ENCODE results near the gene PEDS1. TPM values are rescaled to one million over a fixed set of nuclear protein-coding genes. Genes with fewer than 3 reads are reported as not detected.

PEDS1 gene
- total and polyA plus RNA-seq, 2 of the 13 experiments (the other 11 are each of a cell fraction or from before 2014, with no cell fraction given) = 30.5 to 93.9 TPM

DNA sequence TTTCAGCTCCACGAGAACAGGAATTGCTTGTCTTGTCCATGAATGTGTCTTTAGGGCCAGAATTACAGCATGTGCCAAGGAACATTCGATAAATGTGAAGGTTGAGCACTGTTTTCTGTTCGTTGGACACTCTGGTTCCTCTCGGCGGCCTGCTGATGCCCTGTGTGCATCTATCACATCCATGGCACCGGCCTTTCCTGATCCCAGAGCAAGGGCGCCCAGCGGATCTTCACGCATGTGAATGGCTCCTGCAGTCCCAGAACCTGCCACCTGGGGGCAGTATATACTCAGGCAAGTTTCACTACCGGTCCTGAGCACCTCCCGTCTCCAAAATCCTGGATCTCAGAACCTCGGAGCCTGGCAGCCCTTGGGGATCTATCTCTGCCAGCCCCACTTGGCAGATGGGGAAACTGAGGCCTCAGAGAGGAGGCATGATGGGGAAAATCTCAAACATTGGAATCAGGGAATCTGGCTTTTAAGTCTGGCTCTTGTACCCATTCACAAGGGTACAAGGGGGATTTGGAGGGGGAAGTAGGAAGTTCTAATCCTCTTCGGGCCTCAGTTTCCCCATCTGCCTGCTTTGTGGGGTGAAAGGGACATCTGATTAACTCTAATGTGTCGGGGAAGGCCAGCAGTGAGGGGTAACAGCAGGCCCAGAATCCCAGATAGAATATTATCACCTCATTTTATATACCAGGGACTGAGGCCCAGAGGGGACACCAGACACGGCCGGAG lies 32.8 kb upstream of the PEDS1 start (continued):
- TF ChIP-seq SMAD1 (CRISPR knock-in tag; IDR thresholded peaks at IDR 0.05; ENCODE audit: borderline replicate concordance, low read depth) = peak; percentile 63; the same call in 1 of the 2 replicates
- TF ChIP-seq CAMTA2 (CRISPR knock-in tag; IDR thresholded peaks at IDR 0.05; ENCODE audit: borderline replicate concordance) = 0 out of 2 replicates have a peak, but pooled peaks have one; percentile 17
- TF ChIP-seq FOSL1 (CRISPR knock-in tag; IDR thresholded peaks at IDR 0.05; ENCODE audit: borderline replicate concordance) = no peak
- TF ChIP-seq CREM (IDR thresholded peaks at IDR 0.05) = no peak
- no peak for TF ChIP-seq CREM (CRISPR knock-in tag; IDR thresholded peaks at IDR 0.05)
- TF ChIP-seq U2AF2 (IDR thresholded peaks at IDR 0.05; ENCODE audit: low read depth, low read length) = no peak
- TF ChIP-seq ZNF564 (CRISPR knock-in tag; IDR thresholded peaks at IDR 0.05) = no peak
- TF ChIP-seq, protein P1, sequence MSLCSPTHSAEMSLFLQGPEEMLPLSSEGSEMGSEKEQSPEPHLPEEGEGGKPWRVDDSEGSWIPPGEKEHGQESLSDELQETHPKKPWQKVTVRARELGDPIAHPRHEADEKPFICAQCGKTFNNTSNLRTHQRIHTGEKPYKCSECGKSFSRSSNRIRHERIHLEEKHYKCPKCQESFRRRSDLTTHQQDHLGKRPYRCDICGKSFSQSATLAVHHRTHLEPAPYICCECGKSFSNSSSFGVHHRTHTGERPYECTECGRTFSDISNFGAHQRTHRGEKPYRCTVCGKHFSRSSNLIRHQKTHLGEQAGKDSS (CRISPR knock-in tag; IDR thresholded peaks at IDR 0.05; ENCODE audit: borderline replicate concordance, low read depth) = peak; percentile 59; the same call in 1 of the 2 replicates
- no peak for TF ChIP-seq ZNF17 (CRISPR knock-in tag; IDR thresholded peaks at IDR 0.05)
- TF ChIP-seq KMT2B (CRISPR knock-in tag; IDR thresholded peaks at IDR 0.05) = no peak
- TF ChIP-seq, protein P2, sequence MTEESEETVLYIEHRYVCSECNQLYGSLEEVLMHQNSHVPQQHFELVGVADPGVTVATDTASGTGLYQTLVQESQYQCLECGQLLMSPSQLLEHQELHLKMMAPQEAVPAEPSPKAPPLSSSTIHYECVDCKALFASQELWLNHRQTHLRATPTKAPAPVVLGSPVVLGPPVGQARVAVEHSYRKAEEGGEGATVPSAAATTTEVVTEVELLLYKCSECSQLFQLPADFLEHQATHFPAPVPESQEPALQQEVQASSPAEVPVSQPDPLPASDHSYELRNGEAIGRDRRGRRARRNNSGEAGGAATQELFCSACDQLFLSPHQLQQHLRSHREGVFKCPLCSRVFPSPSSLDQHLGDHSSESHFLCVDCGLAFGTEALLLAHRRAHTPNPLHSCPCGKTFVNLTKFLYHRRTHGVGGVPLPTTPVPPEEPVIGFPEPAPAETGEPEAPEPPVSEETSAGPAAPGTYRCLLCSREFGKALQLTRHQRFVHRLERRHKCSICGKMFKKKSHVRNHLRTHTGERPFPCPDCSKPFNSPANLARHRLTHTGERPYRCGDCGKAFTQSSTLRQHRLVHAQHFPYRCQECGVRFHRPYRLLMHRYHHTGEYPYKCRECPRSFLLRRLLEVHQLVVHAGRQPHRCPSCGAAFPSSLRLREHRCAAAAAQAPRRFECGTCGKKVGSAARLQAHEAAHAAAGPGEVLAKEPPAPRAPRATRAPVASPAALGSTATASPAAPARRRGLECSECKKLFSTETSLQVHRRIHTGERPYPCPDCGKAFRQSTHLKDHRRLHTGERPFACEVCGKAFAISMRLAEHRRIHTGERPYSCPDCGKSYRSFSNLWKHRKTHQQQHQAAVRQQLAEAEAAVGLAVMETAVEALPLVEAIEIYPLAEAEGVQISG (CRISPR knock-in tag; IDR thresholded peaks at IDR 0.05) = peak; percentile 52; the same call in 1 of the 2 replicates
- TF ChIP-seq ZNF746 (CRISPR knock-in tag; IDR thresholded peaks at IDR 0.05) = no peak
- TF ChIP-seq NCOR1 (IDR thresholded peaks at IDR 0.05; ENCODE audit: borderline replicate concordance, low read length) = no peak
- TF ChIP-seq KAT2B (IDR thresholded peaks at IDR 0.05; ENCODE audit: borderline replicate concordance, low read depth, low read length) = no peak
- TF ChIP-seq, protein P3, sequence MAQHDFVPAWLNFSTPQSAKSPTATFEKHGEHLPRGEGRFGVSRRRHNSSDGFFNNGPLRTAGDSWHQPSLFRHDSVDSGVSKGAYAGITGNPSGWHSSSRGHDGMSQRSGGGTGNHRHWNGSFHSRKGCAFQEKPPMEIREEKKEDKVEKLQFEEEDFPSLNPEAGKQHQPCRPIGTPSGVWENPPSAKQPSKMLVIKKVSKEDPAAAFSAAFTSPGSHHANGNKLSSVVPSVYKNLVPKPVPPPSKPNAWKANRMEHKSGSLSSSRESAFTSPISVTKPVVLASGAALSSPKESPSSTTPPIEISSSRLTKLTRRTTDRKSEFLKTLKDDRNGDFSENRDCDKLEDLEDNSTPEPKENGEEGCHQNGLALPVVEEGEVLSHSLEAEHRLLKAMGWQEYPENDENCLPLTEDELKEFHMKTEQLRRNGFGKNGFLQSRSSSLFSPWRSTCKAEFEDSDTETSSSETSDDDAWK (CRISPR knock-in tag; IDR thresholded peaks at IDR 0.05) = no peak
- TF ChIP-seq, protein P4, sequence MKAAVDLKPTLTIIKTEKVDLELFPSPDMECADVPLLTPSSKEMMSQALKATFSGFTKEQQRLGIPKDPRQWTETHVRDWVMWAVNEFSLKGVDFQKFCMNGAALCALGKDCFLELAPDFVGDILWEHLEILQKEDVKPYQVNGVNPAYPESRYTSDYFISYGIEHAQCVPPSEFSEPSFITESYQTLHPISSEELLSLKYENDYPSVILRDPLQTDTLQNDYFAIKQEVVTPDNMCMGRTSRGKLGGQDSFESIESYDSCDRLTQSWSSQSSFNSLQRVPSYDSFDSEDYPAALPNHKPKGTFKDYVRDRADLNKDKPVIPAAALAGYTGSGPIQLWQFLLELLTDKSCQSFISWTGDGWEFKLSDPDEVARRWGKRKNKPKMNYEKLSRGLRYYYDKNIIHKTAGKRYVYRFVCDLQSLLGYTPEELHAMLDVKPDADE (CRISPR knock-in tag; IDR thresholded peaks at IDR 0.05) = no peak
- TF ChIP-seq NFYB (CRISPR knock-in tag; IDR thresholded peaks at IDR 0.05) = peak; percentile 10; the same call in 1 of the 2 replicates
- TF ChIP-seq, protein P5, sequence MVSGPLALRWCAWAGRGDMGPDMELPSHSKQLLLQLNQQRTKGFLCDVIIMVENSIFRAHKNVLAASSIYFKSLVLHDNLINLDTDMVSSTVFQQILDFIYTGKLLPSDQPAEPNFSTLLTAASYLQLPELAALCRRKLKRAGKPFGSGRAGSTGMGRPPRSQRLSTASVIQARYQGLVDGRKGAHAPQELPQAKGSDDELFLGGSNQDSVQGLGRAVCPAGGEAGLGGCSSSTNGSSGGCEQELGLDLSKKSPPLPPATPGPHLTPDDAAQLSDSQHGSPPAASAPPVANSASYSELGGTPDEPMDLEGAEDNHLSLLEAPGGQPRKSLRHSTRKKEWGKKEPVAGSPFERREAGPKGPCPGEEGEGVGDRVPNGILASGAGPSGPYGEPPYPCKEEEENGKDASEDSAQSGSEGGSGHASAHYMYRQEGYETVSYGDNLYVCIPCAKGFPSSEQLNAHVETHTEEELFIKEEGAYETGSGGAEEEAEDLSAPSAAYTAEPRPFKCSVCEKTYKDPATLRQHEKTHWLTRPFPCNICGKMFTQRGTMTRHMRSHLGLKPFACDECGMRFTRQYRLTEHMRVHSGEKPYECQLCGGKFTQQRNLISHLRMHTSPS (CRISPR knock-in tag; IDR thresholded peaks at IDR 0.05; ENCODE audit: low read depth) = 0 out of 2 replicates have a peak, but pooled peaks have one; percentile 20
- TF ChIP-seq, protein P6, sequence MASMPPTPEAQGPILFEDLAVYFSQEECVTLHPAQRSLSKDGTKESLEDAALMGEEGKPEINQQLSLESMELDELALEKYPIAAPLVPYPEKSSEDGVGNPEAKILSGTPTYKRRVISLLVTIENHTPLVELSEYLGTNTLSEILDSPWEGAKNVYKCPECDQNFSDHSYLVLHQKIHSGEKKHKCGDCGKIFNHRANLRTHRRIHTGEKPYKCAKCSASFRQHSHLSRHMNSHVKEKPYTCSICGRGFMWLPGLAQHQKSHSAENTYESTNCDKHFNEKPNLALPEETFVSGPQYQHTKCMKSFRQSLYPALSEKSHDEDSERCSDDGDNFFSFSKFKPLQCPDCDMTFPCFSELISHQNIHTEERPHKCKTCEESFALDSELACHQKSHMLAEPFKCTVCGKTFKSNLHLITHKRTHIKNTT (CRISPR knock-in tag; IDR thresholded peaks at IDR 0.05) = no peak
- no peak for TF ChIP-seq ZNF354B (CRISPR knock-in tag; IDR thresholded peaks at IDR 0.05)
- no peak for TF ChIP-seq ZNF776 (CRISPR knock-in tag; IDR thresholded peaks at IDR 0.05)

Data from HepG2 (cell line).